Heart left ventricle (tissue), 16 donors: ENCODE results near the gene PADI6. TPM values are rescaled to one million over a fixed set of nuclear protein-coding genes. Genes with fewer than 3 reads are reported as not detected.
A peak's percentile ranks its signal among the peaks of the same experiment; 100 is the strongest.

Source experiments
- ATAC-seq, 4 donors: fragments of 200-7000 bp; cut with Tn5 transposase; one replicate each; pipeline ENCODE4 v1.9.1; 2020 to 2022; ENCODE audit warnings: moderate library complexity in 4 of 4, mild to moderate bottlenecking in 3 of 4, moderate number of reproducible peaks in 1 of 4
- DNase-seq, 5 donors: peaks; one replicate each; pipeline ENCODE4 v3.0.0-alpha.2; 2020
- H3K27ac ChIP-seq, 12 donors: fragments of 200-600 bp; sonication (generic) in 4 of 12; one replicate each; pipeline versions ENCODE4 v1.5.0 to v1.8.0; 2016 to 2022; ENCODE audit warnings: mild to moderate bottlenecking in 2 of 12
- H3K27me3 ChIP-seq, 9 donors: fragments of 200-600 bp; sonication (generic) in 2 of 9; one replicate each; pipeline versions ENCODE4 v1.5.1 to v1.8.0; 2016 to 2022; ENCODE audit warnings: mild to moderate bottlenecking in 3 of 9
- H3K36me3 ChIP-seq, 9 donors: fragments of 200-600 bp; sonication (generic) in 2 of 9; one replicate each; pipeline versions ENCODE4 v1.5.0 to v1.8.0; 2018 to 2022; ENCODE audit warnings: mild to moderate bottlenecking in 2 of 9
- H3K4me1 ChIP-seq, 12 donors: fragments of 200-600 bp; sonication (generic) in 4 of 12; one replicate each; pipeline versions ENCODE4 v1.5.0 to v1.8.0; 2016 to 2022; ENCODE audit warnings: mild to moderate bottlenecking in 3 of 12
- H3K4me3 ChIP-seq, 12 donors: fragments of 200-600 bp; sonication (generic) in 4 of 12; one replicate each; pipeline versions ENCODE4 v1.5.0 to v1.8.0; 2017 to 2022; ENCODE audit warnings: mild to moderate bottlenecking in 9 of 12, moderate library complexity in 4 of 12
- H3K9me3 ChIP-seq, 12 donors: fragments of 200-600 bp; sonication (generic) in 4 of 12; one replicate each; pipeline versions ENCODE4 v1.5.0 to v1.8.0; 2016 to 2022; ENCODE audit warnings: mild to moderate bottlenecking in 1 of 12
- POLR2A ChIP-seq, 2 donors: fragments of 450-650 bp; IDR thresholded peaks; one replicate each; pipeline ENCODE4 v1.6.1; 2017; ENCODE audit warnings: antibody characterized with exemption in 2 of 2, mild to moderate bottlenecking in 2 of 2, moderate library complexity in 2 of 2
- WGBS, 4 donors: extraction: QIAGEN DNeasy Blood & Tissue Kit in 2 of 4; methylation state at CpG; one replicate each; pipeline versions ENCODE4 v1.1.5 to v1.1.7; 2013 to 2018; 5-methylcytosine and 5-hydroxymethylcytosine counted together
- intact Hi-C, 10 donors: fragments of 100-400 bp; cut with DNase I; formaldehyde crosslinking; loops; one replicate each; pipeline versions ENCODE4 v1.11.1 to v1.14.2; 2022
- polyA plus RNA-seq, 2 donors: library from polyadenylated mRNA; stranded (reverse); fragments of 200-250 nt; gene quantifications; one replicate each; pipeline ENCODE4 v1.2.3, GENCODE V29; 2013
- total RNA-seq, 9 donors: library from RNA; depleted of rRNA in 2 of 9; stranded (reverse); fragments of >200 nt in 2 of 9; fragmentation: NEBNext Ultra II Directional in 3 of 9; extraction: Animal tissue kit (Norgen Biotek cat#: 25700) in 3 of 9; gene quantifications; one replicate each; pipeline versions ENCODE4 v1.1.0 to v1.2.4, GENCODE V29; 2016 to 2023
- TF ChIP-seq, protein P1 (sequence below), 12 donors: fragments of 200-600 bp; sonication (generic) in 4 of 12; IDR thresholded peaks; one replicate each; pipeline versions ENCODE4 v1.5.0 to v1.8.0; 2018 to 2022; ENCODE audit warnings: antibody characterized with exemption in 12 of 12, mild to moderate bottlenecking in 5 of 12
- donor health status: ischemic (EF 13 %, LVEDD 7.1; RV severe dilation, severe dysfunction).
- donor health status: healthy with polysubstance abuse.
- donor health status: DM: no; HTN: yes; CAD: no.
- donor health status: DM: no; HTN: no; CAD: no.
- donor health status: ischemic (EF 25% LVEDD 6.9; RV normal size, moderate dysfunction).
- donor health status: ischemic (EF 25% LVEDD 5.7; RV mildly dilated, moderate dysfunction).
- donor health status: healthy.
- donor health status: DM: yes; HTN: yes; CAD: no.
- donor health status: ischemic (EF 35%, LVEDD 5.7; RV mildly dilated, moderate dysfunction).
- donor health status: nonischemic (EF 11% LVEDD 7.7; RV severe dilation, severe dysfunction).
- donor health status: DM: yes; HTN: yes; CAD: no.
- donor health status: PGD.
- donor health status: ischemic (EF 29% LVEDD 5.4; RV normal size, mild dysfunction).
- donor health status: nonischemic (EF 23%, LVEDD 6.1; RV moderate dilation, normal function).

Gene PADI6
- total and polyA plus RNA-seq, 11 donors = not detected

GRCh38 chr1:17419626-17420328 is 47.8 kb downstream of the PADI6 start:
- peak; percentile 72 to 88 (median 76) for DNase-seq
- TF ChIP-seq, protein P1, sequence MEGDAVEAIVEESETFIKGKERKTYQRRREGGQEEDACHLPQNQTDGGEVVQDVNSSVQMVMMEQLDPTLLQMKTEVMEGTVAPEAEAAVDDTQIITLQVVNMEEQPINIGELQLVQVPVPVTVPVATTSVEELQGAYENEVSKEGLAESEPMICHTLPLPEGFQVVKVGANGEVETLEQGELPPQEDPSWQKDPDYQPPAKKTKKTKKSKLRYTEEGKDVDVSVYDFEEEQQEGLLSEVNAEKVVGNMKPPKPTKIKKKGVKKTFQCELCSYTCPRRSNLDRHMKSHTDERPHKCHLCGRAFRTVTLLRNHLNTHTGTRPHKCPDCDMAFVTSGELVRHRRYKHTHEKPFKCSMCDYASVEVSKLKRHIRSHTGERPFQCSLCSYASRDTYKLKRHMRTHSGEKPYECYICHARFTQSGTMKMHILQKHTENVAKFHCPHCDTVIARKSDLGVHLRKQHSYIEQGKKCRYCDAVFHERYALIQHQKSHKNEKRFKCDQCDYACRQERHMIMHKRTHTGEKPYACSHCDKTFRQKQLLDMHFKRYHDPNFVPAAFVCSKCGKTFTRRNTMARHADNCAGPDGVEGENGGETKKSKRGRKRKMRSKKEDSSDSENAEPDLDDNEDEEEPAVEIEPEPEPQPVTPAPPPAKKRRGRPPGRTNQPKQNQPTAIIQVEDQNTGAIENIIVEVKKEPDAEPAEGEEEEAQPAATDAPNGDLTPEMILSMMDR (IDR thresholded peaks at IDR 0.05) = peak; percentile 99 to 100 (median 99)
- TF ChIP-seq POLR2A (IDR thresholded peaks at IDR 0.05) = peak in 1 of 2 donors; percentile 23
- H3K4me3 ChIP-seq = peak overlapping the region in 1 of 12 donors; percentile 13
- peaks cover 0 to 100% (median 63%) of the 10 kb centered on the region in 9 donors for H3K36me3 ChIP-seq
- no peaks in the 10 kb centered on the region for H3K27me3 ChIP-seq
- intact Hi-C loops = loop anchor here in 9 of 10 donors (1.0 to 10.0 kb wide), 8 partner anchors 19 to 195 kb away; partner anchors contain the start of gene RCC2 (in 2 of the 9)
- ATAC-seq = peak; percentile 47 to 88 (median 84)
- 25 to 36% (median 28%) methylated on average over 28 to 42 of the region's 42 CpGs for WGBS, 4 donors
- H3K9me3 ChIP-seq = no peaks in the 10 kb centered on the region
- peaks cover 0 to 29% (median 18%) of the 10 kb centered on the region in 12 donors for H3K4me1 ChIP-seq
- peak overlapping the region in 10 of 12 donors; percentile 36 to 81 (median 59) for H3K27ac ChIP-seq

DNA sequence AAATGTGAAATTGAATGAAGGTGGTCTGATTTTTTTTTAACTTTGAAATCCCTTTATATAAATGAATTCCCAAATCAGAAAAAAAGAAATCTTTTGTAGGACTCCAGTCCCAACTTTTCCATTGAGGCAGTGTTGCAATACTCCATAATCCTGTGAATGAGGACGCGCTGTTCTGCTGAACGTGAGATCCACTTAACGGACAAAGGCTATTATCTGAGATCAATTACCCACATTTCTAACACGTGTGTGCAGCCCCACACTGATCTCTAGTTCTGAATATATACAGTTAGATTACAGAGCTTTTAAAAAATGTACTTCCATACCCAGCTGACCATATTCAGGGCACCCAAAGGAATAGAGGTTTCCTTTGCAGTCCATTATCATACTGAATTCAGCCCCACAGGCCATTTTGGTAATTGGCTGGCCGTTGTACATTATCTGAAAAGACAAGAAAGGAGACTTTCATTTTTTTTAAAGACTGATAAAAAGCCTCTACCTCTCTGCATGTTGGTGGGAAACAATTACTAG is 48.5 kb downstream of the PADI6 start:
- Histone ChIP-seq H3K27ac (no peak overlapping the region), H3K27me3 (no peaks in the 10 kb centered on the region), H3K36me3 (peaks cover 0 to 100% (median 63%) of the 10 kb centered on the region in 9 donors), H3K4me3 (no peak overlapping the region), H3K4me1 (peaks cover 0 to 31% (median 18%) of the 10 kb centered on the region in 12 donors), H3K9me3 (no peaks in the 10 kb centered on the region)
- no peak for TF ChIP-seq POLR2A (IDR thresholded peaks at IDR 0.05)
- TF ChIP-seq, protein P1 (IDR thresholded peaks at IDR 0.05) = no peak
- DNase-seq = no peak
- WGBS, 4 donors = 81 to 86% (median 84%) methylated on average over 6 of the region's 6 CpGs
- intact Hi-C loops = loop anchor here in 9 of 10 donors (1.0 to 10.0 kb wide), 8 partner anchors 18 to 194 kb away; partner anchors contain the start of gene RCC2 (in 2 of the 9)
- no peak for ATAC-seq

DNA sequence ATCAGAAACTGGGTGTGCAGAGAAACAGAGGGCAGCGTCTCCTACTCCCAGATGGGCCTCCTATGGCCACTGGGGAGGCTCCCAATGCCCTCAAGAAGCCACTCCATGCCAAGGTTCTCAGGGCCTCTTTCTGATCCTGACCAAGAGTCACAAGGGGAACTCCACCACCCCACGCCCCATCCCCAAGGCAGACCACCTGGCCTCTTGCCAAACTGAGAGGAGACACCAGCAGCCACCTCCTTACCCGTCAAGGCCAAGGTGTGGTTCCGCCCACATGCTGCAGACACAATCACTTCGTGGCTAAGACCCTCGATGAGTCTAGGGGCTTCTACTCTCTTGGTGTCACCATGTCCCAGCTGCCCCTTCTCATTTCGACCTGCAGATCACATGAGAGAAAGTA is 50.5 kb downstream of the PADI6 start:
- no peaks in the 10 kb centered on the region for H3K27me3 ChIP-seq
- DNase-seq = no peak
- H3K4me3 ChIP-seq = no peak overlapping the region
- WGBS, 4 donors = 77 to 82% (median 80%) methylated on average over 7 of the region's 7 CpGs
- H3K27ac ChIP-seq = peak overlapping the region in 1 of 12 donors; percentile 85
- peaks cover 0 to 97% (median 56%) of the 10 kb centered on the region in 9 donors for H3K36me3 ChIP-seq
- ATAC-seq = no peak
- peaks cover 0 to 31% (median 18%) of the 10 kb centered on the region in 12 donors for H3K4me1 ChIP-seq
- intact Hi-C loops = loop anchor here in 9 of 10 donors (5.0 to 10.0 kb wide), 6 partner anchors 55 to 192 kb away; no protein-coding TSS in a partner anchor
- TF ChIP-seq POLR2A (IDR thresholded peaks at IDR 0.05) = no peak
- TF ChIP-seq, protein P1 (IDR thresholded peaks at IDR 0.05) = no peak
- H3K9me3 ChIP-seq = no peaks in the 10 kb centered on the region

DNA sequence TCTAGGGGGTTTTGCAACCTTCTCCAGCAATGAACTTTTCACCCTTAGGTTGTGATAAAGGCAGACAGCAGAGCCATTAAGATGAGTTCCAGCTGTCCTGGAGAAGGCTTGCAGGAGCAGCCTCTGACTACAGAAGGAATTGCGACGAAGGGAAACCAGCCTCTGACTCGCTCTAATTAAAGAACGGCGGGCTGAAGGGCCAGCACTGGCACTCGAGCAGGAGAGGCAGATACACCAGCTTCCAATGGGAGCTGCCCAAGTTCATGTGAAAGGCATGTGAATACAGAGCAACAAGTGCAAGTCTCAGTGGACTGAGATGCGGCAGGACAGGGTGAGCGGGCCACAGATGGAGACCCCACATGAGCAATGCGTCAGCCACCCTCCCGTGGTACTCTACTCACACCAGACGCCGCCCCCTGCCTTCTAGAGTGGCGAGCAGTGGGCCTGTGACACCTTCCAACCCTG is 51.8 kb downstream of the PADI6 start:
- Histone ChIP-seq H3K4me3 (no peak overlapping the region), H3K27ac (peak overlapping the region in 11 of 12 donors; percentile 2 to 85 (median 38)), H3K36me3 (peaks cover 0 to 97% (median 62%) of the 10 kb centered on the region in 9 donors), H3K4me1 (peaks cover 0 to 38% (median 18%) of the 10 kb centered on the region in 12 donors), H3K27me3 (no peaks in the 10 kb centered on the region), H3K9me3 (no peaks in the 10 kb centered on the region)
- ATAC-seq = peak; percentile 53 to 76 (median 70)
- DNase-seq = peak in 4 of 5 donors; percentile 25 to 66 (median 42)
- intact Hi-C loops = loop anchor here in 9 of 10 donors (5.0 to 10.0 kb wide), 6 partner anchors 53 to 191 kb away; no protein-coding TSS in a partner anchor
- no peak for TF ChIP-seq POLR2A (IDR thresholded peaks at IDR 0.05)
- TF ChIP-seq, protein P1 (IDR thresholded peaks at IDR 0.05) = peak in 1 of 12 donors; percentile 20
- WGBS, 4 donors = 39 to 54% (median 50%) methylated on average over 13 of the region's 13 CpGs
